Measurements from ENCODE around the gene CPNE5.
A peak's percentile ranks its signal among the peaks of the same experiment; 100 is the strongest.

The CPNE5 gene

DNA sequence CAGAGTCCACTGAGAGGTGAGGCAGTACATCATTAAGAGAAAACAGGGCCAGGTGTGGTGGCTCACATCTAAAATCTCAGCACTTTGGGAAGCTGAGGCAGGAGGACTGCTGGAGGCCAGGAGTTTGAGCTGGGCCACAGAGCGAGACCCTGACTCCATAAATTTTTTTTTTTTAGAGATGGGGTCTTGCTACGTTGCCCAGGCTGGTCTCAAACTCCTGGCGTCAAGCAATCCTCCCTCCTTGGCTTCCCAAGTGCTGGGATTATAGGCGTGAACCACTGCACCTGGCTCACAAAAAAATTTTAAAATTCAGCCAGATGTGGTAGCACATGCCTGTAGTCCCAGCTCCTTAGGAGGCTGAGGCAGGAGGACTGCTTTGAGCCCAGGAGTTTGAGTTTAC lies 18.1 kb upstream of the CPNE5 start:
- DNase-seq (ENCODE audit: low spot score), result no peak

DNA sequence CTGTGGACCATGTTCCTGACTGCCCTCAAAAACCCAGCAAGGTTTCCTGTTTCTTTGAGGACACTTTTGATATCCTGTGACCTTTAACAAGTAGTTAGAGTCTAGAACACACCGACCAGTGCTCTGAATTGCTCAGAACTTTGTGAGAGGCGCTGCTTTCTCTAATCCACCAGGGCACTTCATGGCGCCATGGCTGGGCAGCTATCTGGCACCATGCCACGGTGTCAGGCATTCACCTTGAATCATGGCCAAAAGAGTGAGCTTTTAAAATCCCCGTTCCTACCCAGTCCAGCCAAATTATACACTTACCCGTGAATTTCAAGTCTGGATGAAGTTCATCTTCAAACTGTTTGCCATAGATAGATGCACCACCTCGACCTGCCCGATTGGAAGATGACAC lies 17.0 kb upstream of the CPNE5 start:
- no peak for DNase-seq (ENCODE audit: low spot score)

DNA sequence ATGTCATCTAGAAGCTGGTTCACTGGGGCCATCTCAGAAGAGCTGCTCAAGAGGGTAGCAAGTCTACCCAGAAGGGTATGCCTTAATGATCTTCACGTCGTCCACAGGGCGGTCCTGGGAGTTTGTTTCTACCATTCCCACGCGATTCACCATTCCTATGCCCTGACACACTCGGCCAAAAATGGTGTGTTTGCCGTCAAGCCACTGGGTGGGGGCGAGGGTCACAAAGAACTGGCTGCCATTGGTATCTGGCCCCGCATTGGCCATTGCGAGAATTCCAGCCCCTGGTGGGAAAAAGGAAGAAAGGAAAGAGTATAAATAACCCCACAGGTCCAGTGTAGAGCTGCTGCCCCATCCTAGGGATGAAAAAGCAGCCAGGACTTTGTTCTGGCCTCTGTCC lies 16.5 kb upstream of the CPNE5 start:
- DNase-seq (ENCODE audit: low spot score), result no peak

DNA sequence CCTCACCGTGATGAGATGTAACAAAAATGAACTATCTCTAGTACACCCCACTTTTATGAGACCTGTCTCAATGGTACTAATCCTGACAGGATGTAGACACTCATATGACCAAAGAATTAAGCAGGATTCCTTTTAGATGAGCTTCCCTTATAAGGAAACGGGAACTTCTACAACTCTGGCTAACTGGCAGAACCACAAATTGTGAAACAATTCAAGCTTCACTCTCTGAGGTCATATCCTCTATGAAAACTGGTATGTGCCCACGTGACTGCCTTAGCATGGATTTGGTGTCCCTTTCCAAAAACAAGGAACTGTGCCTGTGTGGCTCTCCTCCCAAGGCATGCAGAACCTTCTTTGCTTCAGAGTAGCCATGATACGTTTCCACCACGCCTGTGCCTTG lies 14.1 kb upstream of the CPNE5 start:
- DNase-seq (ENCODE audit: low spot score), result peak; percentile 78

DNA sequence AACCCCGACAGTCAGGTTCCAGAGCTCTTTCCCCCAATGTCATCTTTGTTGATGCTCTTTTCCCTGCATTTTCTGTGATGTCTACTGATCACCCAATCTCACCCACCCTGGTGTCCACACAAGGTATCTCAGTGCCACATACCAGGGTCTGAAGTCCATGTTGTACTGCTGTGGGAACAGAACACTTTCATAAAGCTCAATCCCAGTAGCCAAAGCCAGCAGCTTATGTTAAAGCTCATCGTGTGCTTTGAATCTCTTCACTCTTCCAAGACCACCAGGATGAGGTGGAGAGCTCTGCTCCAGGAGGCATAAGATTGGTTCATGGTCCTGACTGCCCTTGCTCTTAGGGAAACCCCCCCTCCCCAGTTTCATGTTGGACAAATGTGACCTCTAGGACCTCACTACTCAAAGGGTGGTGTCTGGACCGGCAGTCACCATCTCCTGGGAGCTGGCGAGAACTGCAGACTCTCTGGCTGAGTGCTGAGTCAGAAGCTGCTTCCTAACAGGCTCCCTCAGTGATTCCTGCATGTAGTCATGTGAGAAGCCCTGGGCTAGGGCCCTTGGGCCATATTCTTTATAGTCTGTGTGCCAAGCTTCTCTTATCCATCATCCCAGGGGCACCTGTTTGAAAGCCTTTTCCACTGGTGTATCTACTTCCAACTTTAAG lies 13.4 kb upstream of the CPNE5 start:
- peak; percentile 71 for DNase-seq (ENCODE audit: low spot score)

DNA sequence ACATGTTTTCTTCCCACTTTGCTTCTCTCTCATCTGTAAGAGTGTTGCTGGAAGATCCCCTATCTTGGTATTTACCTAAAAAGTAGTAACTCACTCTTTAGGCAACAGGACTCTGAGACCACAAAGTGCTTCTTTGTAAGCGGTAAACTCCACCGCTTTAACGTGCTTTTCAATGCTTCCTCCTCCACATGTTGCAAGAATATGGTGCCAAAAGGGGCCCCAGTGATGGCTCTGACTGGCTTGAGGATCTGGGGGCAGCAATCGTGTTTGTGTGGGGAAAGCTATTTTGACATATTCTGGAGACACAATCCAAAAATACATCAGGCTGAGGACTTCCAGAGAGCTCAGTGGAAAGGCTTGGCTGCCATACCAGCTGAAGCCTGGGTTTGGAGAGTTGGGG lies 12.4 kb upstream of the CPNE5 start:
- no peak for DNase-seq (ENCODE audit: low spot score)

DNA sequence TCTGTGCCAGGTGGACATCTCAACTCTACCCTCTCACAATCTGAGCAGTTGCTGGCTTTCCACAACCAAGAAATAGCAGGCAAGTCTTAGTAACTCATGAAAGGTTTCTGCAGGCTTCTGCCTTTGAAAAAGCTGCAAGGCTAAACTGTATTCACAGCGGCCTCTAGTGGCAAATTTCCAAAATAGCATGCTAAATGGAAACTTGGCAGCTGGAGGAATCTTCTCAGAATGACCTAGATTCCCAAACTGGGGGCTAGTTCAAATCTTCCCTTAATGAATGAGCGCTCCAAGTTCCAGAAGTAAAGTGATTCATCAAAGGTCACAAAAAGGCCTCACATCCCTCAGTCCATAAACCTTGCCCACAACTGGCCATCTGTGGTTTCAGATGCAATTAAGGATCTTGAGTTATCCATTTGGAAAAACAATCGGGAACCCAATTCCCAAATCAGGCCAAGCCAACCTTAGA lies 11.9 kb upstream of the CPNE5 start:
- DNase-seq (ENCODE audit: low spot score), result peak; percentile 76

DNA sequence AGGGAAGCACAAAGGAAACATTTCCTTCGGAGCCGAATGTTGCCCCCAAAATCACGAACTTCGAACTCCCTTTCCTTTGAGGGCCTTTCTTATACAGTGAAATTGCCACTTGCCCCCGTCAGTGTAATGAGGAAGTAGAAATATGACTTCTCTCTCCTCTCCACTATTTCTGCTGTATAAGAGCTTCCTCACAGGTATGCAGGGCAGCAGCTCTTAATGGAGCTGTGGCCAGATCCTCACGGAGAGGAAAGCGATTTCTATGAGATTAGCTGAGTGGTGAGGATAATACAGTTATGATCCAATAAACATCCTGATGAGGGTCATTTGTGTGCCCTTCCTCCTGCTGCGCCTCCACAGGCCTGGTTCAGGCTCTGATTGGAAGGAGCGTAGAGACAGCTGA lies 10.8 kb upstream of the CPNE5 start:
- DNase-seq (ENCODE audit: low spot score), result no peak

DNA sequence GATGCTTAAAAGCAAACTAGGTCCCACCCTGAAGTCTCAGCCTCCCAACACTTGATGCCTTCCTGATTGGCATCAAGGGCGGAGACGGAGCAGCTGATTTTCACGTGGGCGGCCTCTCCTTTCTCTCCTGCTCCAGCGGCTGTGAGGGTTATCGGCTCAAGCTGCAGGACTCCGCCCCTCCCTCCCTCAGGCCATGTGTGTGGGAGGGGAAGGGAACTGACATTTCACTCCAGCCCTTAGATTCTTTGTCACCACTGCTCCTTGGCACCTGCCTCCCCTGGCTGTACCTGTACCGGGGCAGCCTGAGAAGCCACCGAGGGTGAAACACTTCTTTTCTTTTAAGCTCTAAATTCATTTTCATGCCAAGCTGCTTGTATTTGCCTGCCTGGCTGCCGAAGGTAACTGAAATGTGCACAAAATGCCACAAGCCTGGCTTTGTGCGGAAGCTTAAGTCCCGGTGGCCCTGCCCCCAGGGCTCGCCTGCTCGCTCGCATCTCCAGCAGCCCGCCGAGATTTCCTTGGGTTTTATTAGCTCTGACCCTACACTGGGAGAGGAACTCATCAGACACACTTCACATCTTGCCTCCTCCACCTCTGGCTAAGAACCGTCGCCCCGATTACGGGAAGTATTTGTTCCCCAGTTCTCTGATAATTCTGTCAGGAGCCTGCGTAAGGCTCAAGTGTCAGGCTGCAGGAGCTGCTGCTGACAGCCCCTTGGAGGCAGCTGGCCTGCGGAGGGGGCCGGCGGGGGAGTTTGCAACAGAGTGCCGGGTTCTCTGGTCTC lies 9.6 kb upstream of the CPNE5 start:
- DNase-seq (ENCODE audit: low spot score), result no peak

DNA sequence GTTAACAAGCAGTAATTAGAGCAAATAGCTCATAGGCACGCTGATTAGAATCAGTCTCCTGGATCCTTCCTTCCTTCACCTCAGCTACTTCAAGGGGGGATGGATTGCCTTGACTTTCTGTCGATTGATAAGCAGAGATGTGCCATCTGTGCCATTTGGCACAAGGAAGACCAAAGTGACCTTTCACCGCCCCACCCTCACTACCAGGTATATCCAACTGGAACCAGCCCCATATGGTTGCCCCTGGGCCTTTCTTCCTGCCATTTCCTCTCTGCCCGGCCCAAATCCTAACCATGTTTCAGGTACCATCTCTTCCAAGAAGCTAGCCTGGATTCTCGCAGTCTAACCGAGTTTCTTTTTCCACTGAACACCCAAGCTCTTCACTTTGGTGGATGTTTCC lies 8.7 kb upstream of the CPNE5 start:
- no peak for DNase-seq (ENCODE audit: low spot score)

DNA sequence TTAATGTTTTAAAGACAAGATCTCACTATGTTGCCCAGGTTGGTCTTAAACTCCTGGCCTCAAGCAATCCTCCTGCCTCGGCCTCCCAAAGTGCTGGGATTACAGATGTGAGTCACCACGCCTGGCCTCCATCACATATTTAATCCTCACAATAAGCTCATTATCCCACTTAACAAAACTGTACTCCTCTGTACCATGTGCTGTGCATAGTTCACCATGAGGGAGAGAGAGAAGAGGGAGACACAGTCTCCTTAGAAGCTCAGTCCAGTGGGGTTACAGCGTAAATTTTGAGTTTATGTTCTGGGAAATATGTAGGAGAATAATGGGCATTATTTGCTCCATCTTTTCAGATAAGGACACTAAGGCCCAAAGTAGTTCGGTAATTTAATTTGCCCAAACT lies 7.9 kb upstream of the CPNE5 start:
- no peak for DNase-seq (ENCODE audit: low spot score)

DNA sequence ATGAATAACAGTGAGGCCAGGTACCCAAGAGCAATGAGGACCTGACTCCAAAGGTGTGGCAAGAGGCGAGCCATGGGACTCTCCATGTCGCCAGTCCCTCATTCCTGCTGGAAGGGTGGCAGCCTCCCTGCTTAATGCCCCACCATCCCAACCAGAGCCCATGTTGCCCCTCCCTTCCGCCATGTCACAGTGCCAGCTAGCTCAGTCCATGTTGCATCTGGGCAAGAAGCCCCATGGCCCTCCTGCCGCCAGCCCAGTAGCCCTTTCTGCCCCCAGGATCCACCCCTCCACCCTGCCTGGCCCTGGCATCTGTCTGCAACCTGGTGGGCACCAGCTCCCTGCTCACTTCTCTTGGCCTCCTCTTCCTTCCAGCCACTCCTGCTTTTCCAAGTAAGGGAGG lies 6.0 kb upstream of the CPNE5 start:
- DNase-seq (ENCODE audit: low spot score), result no peak

DNA sequence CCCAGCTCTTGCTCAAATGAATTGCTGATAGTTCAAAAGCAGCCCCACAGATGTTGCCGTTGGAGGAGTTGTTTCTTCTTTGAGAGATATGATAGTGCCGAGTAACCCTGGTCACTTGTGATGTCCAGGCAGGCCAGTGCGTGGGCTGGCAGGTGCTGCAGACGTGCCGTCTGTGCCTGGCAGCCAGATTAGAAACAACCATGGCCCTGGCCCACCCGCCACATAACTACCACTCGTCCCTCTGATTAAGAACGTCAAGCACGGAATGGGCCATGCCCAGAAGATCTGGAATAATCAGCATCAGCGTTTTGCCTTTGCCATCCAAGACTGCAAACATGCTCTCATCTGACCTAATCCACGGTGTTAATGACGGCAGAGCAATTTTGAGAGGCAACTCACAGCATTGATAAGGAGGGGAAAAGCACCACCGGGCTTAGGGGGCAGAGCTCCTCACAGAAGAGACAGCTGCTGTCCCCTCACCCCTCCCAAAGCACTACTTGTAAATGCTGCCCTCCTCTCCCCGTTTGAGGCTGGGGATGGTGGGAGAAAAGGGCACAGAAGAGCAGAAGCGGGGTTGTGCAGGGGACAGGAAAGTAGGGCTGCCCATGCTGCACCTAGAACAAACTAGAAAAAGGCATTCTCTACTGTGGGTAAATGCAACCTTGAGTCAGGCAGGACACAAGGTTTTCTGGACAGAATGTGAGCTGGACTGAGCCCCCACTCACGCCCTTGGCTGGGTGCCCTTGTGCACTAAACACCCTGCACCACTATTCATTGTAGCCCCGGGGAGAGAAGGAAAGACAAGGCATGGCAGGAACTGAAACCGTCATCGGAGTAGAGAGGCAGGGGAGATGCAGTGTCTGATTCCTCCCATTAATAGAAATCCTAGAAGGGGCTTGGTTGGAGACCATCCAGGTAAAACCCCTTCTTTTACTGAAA lies 5.3 kb upstream of the CPNE5 start:
- no peak for DNase-seq (ENCODE audit: low spot score)

DNA sequence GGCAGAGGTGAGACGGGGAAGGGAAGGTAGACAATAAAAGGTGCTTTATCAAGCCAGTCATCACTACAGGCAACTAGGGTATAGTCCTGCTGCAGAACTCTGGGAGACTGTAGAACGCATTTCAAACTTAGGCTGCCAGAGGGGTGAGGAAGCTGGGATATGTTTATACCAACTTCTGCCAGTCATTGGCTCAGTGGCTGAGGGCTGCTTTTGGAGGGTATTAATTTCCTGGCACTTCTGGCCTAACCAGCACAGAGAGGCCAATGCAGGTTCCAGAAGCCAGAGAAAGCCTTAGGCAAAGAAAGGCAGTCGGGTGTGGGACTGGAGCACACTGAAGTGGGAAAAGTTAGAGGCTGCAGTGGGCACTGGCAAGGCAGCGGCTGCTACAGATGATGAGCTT lies 3.9 kb upstream of the CPNE5 start:
- no peak for DNase-seq (ENCODE audit: low spot score)

DNA sequence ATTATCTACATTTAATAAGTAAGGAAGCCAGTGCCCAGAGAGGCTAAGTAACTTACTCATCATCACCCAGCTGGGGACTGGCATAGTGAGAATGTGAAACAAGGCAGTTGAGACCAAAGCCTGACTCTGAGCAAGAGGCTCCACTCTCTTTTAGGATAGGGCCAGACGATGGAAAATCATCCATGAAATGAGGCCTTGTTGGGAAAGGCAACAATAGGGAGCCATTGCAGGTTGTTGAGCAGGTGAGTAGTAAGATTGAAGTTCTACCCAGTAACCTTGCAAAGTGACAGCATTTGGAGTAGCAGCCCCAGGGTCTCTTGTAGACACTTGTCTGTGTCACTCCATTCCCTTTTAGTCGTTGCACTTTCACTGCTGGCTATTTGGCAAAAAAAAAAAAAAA lies 2.5 kb upstream of the CPNE5 start:
- no peak for DNase-seq (ENCODE audit: low spot score)

DNA sequence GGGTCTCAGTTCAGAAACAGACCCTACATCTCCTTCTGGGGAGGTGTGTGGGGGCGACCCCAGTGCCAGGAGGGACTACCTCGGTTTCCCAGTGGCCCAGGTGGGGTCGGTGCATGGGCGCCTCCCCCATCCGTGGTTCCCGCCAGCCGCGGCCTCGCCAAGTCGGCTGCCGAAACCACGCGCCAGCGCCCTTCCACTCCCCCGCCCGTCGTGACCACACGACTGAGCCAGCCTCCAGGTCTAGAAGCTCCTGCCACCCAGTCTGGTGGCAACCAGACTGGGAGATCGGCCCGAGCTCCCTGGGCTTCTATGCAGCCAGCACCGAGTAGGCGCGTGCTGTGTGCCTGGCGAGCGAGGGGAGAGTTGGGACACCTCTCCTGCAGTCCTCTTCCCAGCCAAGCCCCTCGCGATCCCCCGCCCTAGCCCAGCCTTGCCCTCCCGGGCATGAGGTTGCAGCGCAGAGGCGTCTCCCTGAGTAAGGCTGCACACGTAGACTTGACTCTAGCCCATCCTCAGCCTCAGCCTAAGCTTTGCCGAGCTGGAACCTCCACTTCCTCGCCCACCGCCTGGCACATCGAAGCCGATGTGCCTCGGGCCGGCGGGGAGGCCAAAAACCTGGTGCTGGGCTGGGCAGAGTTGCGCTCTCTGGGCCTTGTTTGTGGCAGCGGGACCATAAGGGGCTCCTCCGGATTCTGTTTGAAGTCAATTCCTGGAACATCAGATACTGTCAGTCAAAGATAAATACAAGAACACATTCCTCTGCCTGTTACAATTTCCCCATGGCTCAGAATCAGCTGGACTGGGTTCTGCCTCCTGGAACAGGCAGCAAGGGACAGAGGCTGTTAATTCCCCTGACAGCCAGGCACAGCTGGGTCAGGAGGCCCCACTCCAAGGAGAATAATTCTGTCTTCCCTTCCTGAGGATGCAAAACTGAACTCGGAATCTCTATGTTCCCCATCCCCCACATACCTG lies 1.5 kb upstream of the CPNE5 start:
- no peak for DNase-seq (ENCODE audit: low spot score)

DNA sequence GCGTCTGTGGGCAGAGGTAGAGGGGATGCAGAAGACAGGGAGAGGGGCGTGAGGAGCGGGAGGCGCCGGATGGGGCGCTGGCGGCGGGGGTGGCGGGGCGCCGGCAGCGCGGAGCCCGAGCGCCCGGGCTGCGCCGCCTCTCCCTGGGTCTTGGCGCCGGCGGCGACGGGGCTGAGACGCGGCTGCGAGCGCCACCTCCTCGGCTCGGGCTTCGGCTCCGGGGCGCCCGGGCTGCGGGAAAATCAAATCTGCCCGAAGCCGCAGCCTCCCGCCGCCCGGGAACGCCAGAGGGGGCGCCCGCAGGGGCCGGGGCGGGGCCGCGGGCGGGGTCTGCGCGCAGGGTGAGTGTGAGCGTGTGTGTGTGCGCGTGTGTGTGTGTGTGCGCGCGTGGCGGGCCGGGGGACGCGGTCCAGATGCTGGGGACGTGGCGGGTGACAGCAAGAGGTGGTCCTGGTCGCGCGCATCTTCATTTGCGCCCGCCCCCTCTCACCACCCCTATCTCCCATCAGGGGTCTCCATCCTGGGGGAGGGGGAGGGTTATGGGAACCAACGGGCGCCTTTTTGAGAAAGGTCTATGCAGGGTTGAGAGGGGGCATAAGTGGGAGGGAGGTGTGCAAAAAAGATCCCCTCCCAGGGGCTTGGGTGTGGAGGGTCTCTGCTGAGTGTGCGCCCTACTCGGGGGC lies 646 bp upstream of the CPNE5 start:
- DNase-seq (ENCODE audit: low spot score), result peak; percentile 50

DNA sequence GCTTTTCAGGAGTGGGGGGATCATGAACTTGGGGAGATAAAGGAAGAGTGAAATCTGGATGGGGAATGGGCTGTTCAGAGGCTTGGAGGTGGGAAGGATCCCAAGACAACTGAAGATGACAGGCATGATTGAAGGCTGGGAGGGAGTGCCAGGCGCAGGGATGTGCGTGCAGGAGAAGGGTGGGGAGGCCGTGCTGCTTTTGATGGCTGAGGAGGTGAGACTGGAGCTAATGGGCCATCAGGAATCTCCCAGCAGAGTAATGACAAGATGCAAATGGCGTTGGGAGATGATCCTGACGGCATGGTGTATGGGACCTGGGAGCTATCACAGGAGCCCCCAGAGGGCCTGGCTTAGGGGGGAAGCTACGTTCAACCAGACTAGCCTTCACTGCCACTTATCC lies 1.6 kb downstream of the CPNE5 start:
- no peak for DNase-seq (ENCODE audit: low spot score)

DNA sequence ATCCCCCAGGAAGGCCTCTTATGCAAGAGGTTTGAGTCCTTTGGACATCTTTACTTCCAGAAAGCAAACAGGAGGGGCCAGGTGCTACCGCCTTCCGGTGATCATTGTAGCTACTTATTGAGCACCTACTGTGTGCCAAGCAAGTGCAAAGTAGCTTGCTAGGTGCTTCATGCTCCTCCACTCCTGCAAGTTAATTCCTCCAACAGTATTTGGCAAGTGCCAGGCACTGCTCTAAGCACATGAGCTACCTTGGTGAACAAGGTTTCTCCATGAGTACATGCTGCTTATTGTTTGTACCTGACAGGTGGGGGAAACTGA lies 2.3 kb downstream of the CPNE5 start:
- DNase-seq (ENCODE audit: low spot score), result no peak

DNA sequence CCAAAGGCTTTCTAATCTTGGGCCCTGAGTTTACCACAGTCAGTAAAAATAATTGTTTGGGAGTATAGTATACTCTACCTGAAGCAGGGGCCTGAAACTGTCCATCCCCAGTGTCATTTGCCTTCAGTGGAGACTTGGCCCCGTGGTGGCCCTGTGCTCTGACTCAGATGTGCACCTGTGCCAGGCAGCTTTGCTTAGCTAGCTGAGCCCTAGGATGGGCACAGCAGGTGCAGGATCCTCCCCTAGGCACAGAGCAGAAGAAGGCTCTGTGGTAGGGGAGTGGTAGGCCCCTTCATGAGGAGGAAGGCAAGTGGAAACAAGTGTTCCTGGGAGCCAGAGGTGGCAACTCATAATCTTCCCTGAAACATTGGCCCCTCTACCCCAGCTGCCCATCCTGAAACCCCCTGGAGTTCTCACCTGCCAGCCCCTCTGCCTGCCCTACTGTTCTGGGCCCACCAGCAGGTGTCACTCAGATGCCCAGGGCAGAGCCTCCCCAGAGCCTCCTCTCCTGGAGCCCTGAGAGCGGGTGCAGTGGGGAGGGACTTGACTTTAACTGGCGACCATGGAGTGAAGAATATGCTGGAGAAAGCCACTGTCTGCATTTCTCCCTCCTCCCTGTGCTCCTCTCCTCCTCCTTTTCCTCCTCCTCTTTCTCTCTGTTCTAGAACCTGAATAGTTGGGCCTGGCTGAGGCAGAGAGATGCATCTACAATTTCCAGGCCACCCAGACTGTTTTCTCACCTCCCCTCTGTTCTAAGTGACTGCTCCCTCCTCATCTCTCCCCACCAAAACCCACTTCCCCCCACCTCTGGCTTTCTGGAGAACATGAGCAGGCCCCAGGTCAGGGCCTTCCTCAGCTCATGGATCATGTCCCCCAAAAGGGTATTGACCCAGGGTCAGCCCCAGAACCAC lies 2.9 kb downstream of the CPNE5 start:
- no peak for DNase-seq (ENCODE audit: low spot score)

Data from AG08395 (cell line).